Activated CD4-positive, alpha-beta T cell treated with anti-CD3 and anti-CD28 coated beads, Interleukin-10, Interleukin-2, amounts not matched to agents 100 ng/mL and 50 ng/mL, durations not matched to agents 16 hours and 8 hours (primary cell): ENCODE data around the gene DAZAP1.

Experiments used
- DNase-seq: peaks from one replicate; pipeline ENCODE4 v3.0.0-alpha.2; 2020

DAZAP1 gene

GRCh38 chr19:1407528-1408299, at the start of gene DAZAP1:
TSS of gene DAZAP1 (plus strand) at chr19:1407586. CDS start at chr19:1407774, 188 bp downstream.
- DNase-seq = no peak

DNA sequence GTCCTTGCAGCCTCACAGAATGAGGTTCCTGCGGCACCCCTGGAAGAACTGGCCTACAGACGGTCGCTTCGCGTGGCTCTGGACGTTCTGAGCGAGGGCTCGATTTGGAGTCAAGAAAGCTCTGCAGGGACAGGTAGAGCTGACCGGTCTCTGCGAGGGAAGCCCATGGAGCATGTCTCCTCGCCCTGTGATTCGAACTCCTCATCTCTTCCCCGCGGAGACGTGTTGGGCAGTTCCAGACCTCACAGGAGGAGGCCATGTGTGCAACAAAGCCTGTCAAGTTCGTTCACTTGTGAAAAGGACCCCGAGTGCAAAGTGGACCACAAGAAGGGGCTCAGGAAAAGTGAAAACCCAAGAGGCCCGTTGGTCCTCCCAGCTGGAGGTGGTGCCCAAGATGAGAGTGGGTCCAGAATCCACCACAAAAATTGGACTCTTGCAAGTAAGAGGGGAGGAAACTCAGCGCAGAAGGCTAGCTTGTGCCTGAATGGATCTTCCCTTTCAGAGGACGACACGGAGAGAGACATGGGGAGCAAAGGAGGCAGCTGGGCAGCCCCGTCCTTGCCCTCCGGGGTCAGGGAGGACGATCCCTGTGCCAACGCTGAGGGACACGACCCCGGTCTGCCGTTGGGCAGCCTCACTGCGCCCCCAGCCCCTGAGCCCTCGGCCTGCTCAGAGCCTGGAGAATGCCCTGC, 47.1 kb upstream of the DAZAP1 start:
- DNase-seq = no peak

DNA sequence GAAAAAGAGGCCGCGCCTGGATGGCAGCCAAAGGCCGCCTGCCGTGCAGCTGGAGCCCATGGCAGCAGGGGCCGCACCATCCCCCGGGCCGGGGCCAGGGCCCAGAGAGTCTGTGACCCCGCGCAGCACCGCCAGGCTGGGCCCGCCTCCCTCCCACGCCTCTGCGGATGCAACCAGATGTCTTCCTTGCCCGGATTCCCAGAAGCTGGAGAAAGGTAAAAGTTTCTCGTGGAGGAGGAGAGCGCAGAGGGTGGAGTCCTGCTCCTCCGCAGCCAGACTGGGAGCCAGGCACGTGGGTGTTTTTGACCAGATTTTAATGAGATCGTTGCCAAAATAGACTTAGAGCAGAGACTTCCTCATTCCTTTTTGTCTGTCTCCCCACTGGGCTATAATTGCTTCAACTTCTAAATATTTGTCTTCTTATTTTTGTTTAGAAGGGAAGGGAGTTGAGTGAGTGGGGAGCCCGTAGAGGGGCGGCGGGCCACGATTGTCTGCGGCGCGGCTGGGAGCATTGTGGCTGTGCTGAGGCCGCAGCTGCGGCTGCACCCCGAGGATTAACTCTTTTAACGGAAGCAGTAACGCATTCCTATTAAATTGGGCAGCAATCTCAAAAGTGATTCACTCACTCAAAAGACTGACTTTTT, 46.4 kb upstream of the DAZAP1 start:
- DNase-seq = no peak

DNA sequence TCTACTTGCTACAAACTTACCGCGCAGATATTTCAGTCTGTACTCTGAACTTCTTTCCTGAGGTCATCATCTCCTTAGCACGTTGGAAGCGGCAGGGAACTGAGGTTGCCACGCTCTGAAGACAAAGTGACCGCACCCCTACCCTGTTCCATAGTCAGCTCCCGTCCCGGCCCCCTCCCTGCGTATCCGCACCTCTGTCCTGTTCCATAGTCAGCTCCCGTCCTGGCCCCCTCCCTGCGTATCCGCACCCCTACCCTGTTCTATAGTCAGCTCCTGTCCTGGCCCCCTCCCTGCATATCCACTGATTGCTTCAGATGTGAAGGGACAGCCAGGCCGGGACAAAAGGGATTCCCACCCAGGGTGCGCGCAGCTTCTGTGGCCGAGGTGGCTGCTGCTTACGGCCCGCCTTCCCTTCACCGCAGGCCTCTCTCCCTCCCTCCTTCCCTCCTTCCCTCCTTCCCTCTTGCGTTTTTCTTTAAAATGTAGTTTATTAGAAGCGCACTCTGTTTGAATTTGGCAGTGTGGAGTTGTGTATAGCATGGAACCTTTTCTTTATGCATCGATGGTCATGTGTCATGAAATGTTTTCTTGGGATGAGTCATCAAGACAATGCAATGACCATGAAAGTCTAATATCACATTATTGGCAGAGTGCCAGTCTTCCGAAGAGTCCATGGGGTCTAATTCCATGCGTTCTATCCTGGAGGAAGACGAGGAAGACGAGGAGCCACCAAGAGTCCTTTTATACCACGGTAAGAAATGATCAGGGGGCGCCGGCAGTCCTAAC, 45.6 kb upstream of the DAZAP1 start:
- no peak for DNase-seq

DNA sequence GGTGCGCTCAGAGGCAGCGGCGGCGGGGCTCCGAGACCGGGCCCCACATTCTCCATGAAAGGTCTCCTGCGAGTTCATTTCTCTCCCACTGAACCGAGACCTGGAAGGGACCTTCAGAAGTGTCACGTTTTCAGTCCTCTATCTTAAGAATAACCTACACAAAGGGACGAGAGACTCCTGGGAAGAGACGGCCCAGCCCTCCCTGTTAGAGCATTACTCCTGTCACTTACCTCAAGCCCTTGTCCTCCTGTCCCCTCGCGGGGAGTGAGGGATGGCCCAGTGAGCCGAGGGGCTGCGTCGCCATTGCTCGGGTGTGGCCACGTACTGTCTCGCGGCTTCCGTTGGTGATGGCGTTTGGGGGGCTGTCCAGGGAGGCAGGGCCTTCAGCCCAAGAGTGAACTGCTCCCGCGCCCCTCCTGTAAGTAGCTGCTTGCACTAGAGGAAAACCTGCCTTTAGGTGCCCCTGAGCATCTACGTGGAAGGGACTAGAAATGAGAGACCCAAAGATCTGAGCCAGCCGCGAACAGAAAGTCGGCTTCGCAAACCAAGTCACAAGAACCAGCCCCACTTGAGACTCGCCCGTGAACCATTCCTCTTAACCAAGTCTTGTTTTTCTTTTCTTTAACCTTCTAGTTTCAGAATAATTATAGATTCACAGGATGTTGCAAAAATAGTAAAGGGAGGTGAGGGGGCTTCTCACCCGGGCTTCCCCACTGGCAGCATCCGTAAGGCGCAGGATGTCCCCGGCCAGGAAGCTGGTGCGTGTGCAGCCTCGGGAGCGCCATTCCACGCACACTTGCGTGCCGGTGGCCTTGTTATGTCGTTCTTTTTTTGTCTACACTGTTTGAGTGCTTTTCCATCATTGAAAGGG, 44.8 kb upstream of the DAZAP1 start:
- no peak for DNase-seq

DNA sequence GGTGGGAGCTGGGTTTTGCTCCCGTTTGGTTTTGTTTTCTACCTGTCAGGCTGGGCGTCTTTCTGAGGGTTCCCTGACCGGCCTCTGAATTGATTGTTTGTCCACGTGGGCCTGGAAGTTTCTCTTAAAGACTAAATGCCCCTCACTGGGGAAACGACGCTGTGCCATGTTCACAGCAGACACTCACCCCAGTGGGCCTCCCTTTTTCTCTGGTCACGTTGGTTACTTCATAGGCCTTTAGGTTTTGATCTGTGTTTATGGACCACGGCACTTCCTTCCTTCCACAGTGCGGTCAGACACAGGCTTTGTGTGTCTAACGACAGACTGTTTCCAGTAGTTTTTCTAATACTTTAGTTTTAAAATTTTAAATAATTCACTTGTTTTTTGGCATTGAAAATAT, 43.8 kb upstream of the DAZAP1 start:
- peak; percentile 51 for DNase-seq

DNA sequence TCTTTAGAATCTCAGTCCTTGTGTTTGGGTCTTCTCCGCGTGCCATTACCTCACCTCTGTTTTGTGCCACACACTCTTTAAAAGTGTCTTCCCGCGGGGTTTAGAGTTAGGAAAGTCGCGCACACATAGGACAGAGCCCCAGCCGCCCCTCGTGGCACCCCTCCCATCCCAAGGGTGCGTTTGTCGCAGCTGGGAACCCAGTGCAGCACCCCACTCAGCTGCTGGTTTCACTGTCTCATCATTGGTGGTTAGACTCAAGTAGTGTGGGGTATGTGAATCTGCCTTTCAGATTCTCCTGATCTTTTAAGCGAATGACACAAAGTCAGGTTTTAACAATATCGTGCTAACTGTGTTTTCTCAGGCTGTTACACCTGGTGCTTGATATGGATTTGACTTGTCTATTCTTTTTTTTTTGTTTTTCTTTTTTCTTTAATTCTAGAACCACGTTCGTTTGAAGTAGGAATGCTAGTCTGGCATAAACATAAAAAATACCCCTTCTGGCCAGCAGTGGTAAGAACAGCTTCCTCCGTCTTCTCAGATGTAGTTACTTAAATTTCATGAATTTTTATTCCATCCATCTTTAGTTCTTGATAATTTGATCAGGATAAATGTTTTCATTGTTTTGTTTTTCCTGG, 43.2 kb upstream of the DAZAP1 start:
- DNase-seq = peak; percentile 32

GRCh38 chr19:1365319-1366269, 41.8 kb upstream of the DAZAP1 start:
- no peak for DNase-seq

- DNase-seq = no peak
Measured at GRCh38 chr19:1366296-1366695, 41.1 kb upstream of the DAZAP1 start.

DNA sequence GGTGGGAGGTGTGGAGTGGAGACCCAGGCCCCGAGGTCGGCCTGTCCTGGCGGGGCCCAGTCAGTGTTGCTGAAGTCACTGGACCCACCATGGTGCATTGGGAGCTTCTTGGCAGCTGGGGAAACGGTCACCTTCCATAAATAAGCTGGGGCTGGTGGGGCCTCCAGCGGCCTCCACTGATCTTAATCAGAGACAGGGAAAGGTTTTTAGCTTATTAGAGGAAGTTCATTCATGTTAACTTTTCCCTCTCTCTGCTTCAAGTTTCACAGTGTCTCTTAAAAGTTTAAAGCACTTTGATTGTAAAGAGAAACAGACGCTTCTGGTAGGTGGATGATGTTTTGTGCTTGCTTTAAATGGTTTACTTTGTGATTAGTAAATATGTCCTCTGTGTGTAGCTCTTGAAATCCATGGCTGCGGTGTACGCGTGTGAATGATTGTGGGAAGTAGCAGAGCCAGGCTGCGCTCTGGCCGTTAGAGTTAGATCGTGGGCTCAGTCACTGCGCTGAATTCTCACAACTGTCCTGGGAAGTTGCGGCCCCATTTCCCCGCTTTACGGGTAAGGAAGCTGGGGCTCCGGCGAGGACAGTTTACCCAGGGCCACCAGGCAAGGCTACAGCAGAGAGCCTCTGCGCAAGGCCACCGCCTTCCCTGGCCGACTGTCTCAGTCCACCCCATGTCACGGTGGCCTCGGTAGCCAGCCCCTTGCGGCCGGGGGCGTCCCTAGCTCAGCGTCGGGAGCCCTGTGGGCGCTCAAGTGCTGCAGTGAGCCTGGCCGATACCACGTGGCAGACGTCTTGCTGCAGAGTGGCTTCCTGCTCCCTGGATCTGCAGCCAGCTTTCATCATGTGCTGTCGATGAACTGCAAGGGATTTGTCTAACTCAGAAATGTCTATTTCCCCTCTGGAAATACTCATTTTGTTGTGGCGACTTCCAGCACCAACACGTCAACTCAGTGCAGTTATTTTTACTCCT, 40.2 kb upstream of the DAZAP1 start:
- DNase-seq = no peak

DNA sequence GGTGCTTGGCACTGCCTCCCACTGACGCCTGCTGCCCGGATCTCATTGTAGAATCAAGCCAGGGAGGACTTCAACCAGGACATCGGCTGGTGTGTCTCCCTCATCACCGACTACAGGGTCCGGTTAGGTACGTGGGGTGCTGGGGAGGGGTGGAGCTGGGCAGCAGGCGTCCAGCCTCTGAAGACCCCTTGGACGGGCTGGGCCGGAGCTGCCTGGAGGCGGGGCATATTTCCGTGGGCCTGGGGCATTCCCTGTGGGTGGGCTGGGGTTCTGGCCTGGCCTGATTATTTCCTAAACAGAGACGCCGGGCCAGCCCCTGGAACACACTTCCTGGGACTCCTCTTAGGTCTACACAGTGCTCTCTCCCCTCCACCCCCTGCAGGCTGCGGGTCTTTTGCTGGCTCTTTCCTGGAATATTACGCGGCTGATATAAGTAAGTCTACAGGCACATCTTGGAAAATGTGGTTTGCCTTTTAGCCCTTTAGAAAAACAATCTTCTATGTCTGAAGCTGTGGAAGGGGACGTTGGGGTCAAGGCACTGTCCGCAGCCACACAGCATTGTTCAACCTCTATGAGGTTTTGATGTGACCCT, 38.1 kb upstream of the DAZAP1 start:
- DNase-seq = no peak

DNA sequence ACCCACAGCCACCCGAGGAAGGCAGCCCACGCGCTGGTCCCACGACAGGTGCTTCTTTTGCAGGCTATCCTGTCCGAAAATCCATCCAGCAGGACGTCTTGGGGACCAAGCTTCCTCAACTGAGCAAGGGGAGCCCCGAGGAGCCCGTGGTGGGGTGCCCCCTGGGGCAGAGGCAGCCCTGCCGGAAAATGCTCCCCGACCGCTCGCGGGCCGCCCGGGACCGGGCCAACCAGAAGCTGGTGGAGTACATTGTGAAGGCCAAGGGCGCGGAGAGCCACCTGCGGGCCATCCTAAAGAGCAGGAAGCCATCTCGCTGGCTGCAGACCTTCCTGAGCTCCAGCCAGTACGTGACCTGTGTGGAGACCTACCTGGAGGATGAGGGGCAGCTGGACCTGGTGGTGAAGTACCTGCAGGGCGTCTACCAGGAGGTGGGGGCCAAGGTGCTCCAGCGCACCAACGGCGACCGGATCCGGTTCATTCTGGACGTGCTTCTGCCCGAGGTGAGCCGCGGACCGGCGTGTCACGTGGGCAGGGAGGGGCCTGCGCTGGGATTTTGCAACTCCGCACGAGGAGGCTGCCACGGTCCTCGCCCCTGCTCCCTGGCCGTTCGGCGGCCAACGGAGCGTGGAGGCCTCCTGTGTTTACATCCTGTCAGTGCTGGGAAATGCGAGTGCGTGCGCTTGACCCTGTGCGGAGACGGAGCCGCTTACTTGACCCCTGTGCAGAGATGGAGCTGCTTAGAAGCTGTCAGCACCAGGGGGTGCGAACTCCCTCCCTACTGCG, 36.6 kb upstream of the DAZAP1 start:
- no peak for DNase-seq

GRCh38 chr19:1373042-1373533, 34.3 kb upstream of the DAZAP1 start:
- no peak for DNase-seq

DNA sequence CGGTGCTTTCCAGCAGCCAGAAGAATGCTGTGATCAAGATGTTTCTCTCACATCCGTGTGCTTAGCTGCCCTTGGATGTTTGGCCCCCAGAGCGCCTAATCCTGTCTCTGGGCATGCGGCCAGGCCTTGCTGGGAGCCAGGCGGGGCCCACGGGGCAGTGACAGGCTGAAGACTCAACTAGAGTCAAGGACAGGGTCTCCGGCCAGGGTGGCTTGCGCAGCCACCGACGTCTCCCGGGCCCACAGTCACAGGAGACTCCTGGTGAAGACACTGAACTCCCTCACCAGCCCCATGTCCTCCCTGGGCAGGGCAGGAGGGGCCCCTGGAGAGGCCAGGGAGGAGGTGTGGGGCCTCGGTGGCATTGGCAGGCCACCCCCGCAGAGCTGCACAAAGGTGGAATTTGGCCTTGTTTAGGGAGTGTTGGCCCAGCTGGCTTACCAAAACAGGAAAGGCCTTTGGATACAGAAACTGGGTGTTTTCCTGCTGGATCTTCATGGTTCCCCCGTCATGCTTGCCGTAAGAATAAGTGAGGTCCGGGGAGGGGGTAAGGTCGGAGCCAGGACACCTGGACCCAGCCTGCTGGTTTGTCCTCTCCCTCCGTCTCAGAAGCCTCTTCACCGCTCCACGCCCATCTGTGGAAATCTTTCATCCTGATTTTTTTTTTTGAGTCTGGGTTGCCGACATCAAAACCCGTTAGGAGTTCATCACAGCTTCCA, 33.7 kb upstream of the DAZAP1 start:
- no peak for DNase-seq

DNA sequence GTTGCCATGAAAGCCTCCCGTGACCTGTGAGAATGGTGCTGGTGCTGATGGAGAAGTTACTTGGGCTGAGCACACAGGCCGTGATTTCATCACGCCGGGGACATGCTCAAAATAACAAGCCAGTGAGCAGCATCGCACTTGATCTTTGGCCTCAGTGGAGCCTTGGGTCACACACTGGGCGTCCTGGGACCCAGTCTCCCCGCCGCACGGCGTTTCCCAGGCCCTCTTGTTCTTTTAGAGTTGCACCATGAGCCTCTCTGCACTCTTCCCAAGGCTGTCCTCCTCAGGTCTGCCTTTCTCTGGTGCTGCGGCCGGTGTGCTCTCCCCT, 33.2 kb upstream of the DAZAP1 start:
- no peak for DNase-seq

DNA sequence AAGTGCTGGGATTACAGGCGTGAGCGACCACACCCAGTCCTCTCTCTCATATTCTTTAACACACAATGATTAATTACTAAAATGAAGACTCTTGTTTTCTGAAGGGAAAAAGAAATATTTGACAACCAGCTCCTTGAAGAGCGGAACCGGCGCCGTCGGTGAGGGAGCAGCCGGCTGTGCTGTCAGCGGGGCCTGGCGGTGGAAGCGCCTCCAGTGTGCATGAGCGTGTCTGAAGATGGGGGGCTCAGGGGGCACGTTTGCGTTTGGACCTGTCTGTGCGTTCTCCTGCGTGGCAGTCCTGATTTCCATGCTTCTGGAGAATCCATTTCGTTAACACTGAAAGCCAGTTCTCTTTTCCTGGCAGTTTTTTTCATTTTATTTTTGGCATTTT, 31.0 kb upstream of the DAZAP1 start:
- DNase-seq = no peak
